Measurements from ENCODE around the gene FANCI.

FANCI gene

GRCh38 chr15:89362203-89363101 lies 118.7 kb downstream of the FANCI start:
- no peak for DNase-seq

- no peak for DNase-seq
These were observed 119.4 kb downstream of the FANCI start for GRCh38 chr15:89363133-89363532.

GRCh38 chr15:89363770-89364169 lies 120.0 kb downstream of the FANCI start:
- no peak for DNase-seq

GRCh38 chr15:89364341-89364740 lies 120.6 kb downstream of the FANCI start:
- no peak for DNase-seq

- no peak for DNase-seq
These were observed 121.1 kb downstream of the FANCI start for GRCh38 chr15:89364741-89365450.

- DNase-seq, result no peak
These were observed 121.8 kb downstream of the FANCI start for GRCh38 chr15:89365462-89366065.

All from fibroblast of skin of back (primary cell).